Measurements from ENCODE around the gene ZBTB43. TPM values are rescaled to one million over a fixed set of nuclear protein-coding genes. Genes with fewer than 3 reads are reported as not detected.
A peak's percentile ranks its signal among the peaks of the same experiment; 100 is the strongest.

The ZBTB43 gene
- polyA plus RNA-seq, 1 donor from 2014 or later: 12.3 TPM

GRCh38 chr9:126781186-126782052 lies 23.4 kb upstream of the ZBTB43 start:
- Histone ChIP-seq H3K27me3 (ENCODE audit: insufficient read depth, low read depth, low read length) (no peaks in the 10 kb centered on the region), H3K9ac (ENCODE audit: low read length) (peak overlapping the region; percentile 16), H3K36me3 (ENCODE audit: insufficient read depth, low read length) (no peaks in the 10 kb centered on the region), H3K9me3 (ENCODE audit: low read length) (no peaks in the 10 kb centered on the region), H2AFZ (ENCODE audit: low read depth, low read length) (no peak overlapping the region), H3K79me2 (replicated peaks; ENCODE audit: insufficient read depth, low read length) (no peaks in the 10 kb centered on the region), H3K27ac (ENCODE audit: low read length) (no peak overlapping the region), H3K9me2 (ENCODE audit: insufficient read depth, low read length) (no peaks in the 10 kb centered on the region), H3K4me2 (ENCODE audit: low read length) (no peak overlapping the region), H3F3A (ENCODE audit: insufficient read depth, low read length, poor library complexity, severe bottlenecking) (no peaks in the 10 kb centered on the region), H3K4me3 (ENCODE audit: low read length) (peak overlapping the region; percentile 43), H4K20me1 (ENCODE audit: insufficient read depth) (no peaks in the 10 kb centered on the region)
- TF ChIP-seq SMC3 (conservative IDR thresholded peaks at IDR 0.05; ENCODE audit: poor library complexity) (peak; percentile 97), EP300 (conservative IDR thresholded peaks at IDR 0.05; ENCODE audit: poor library complexity, severe bottlenecking) (no peak), TAF1 (IDR thresholded peaks at IDR 0.05; ENCODE audit: low read depth) (no peak), CTCF (IDR thresholded peaks at IDR 0.05; ENCODE audit: poor library complexity, severe bottlenecking) (peak; percentile 95), RAD21 (conservative IDR thresholded peaks at IDR 0.05) (peak; percentile 99), MXI1 (conservative IDR thresholded peaks at IDR 0.05; ENCODE audit: poor library complexity, severe bottlenecking) (no peak), REST (IDR thresholded peaks at IDR 0.05; ENCODE audit: borderline replicate concordance) (no peak)

- Histone ChIP-seq H3K9me3 (ENCODE audit: low read length) (no peaks in the 10 kb centered on the region), H3K4me2 (ENCODE audit: low read length) (no peak overlapping the region), H2AFZ (ENCODE audit: low read depth, low read length) (no peak overlapping the region), H4K20me1 (ENCODE audit: insufficient read depth) (no peaks in the 10 kb centered on the region), H3K4me3 (ENCODE audit: low read length) (no peak overlapping the region), H3K9me2 (ENCODE audit: insufficient read depth, low read length) (no peaks in the 10 kb centered on the region), H3K27ac (ENCODE audit: low read length) (no peak overlapping the region), H3K27me3 (ENCODE audit: insufficient read depth, low read depth, low read length) (no peaks in the 10 kb centered on the region), H3K79me2 (replicated peaks; ENCODE audit: insufficient read depth, low read length) (no peaks in the 10 kb centered on the region), H3F3A (ENCODE audit: insufficient read depth, low read length, poor library complexity, severe bottlenecking) (no peaks in the 10 kb centered on the region), H3K9ac (ENCODE audit: low read length) (no peak overlapping the region), H3K36me3 (ENCODE audit: insufficient read depth, low read length) (no peaks in the 10 kb centered on the region)
- no peak for TF ChIP-seq MXI1 (conservative IDR thresholded peaks at IDR 0.05; ENCODE audit: poor library complexity, severe bottlenecking)
- peak; percentile 10 for TF ChIP-seq SMC3 (conservative IDR thresholded peaks at IDR 0.05; ENCODE audit: poor library complexity)
Measured at GRCh38 chr9:126782053-126782388, 22.8 kb upstream of the ZBTB43 start.

- Histone ChIP-seq H4K20me1 (ENCODE audit: insufficient read depth) (no peaks in the 10 kb centered on the region), H3K4me2 (ENCODE audit: low read length) (no peak overlapping the region), H3K9me3 (ENCODE audit: low read length) (no peaks in the 10 kb centered on the region), H3K4me3 (ENCODE audit: low read length) (no peak overlapping the region), H3F3A (ENCODE audit: insufficient read depth, low read length, poor library complexity, severe bottlenecking) (no peaks in the 10 kb centered on the region), H3K79me2 (replicated peaks; ENCODE audit: insufficient read depth, low read length) (no peaks in the 10 kb centered on the region), H3K9me2 (ENCODE audit: insufficient read depth, low read length) (no peaks in the 10 kb centered on the region), H3K27ac (ENCODE audit: low read length) (no peak overlapping the region), H3K36me3 (ENCODE audit: insufficient read depth, low read length) (no peaks in the 10 kb centered on the region), H3K27me3 (ENCODE audit: insufficient read depth, low read depth, low read length) (no peaks in the 10 kb centered on the region), H2AFZ (ENCODE audit: low read depth, low read length) (no peak overlapping the region), H3K9ac (ENCODE audit: low read length) (no peak overlapping the region)
- TF ChIP-seq CTCF (IDR thresholded peaks at IDR 0.05; ENCODE audit: poor library complexity, severe bottlenecking) (no peak), EP300 (conservative IDR thresholded peaks at IDR 0.05; ENCODE audit: poor library complexity, severe bottlenecking) (no peak), SMC3 (conservative IDR thresholded peaks at IDR 0.05; ENCODE audit: poor library complexity) (no peak), TAF1 (IDR thresholded peaks at IDR 0.05; ENCODE audit: low read depth) (no peak), REST (IDR thresholded peaks at IDR 0.05; ENCODE audit: borderline replicate concordance) (no peak), RAD21 (conservative IDR thresholded peaks at IDR 0.05) (no peak), EZH2 (IDR thresholded peaks at IDR 0.05; ENCODE audit: borderline replicate concordance, insufficient read depth, low read length, poor library complexity, severe bottlenecking) (no peak), POLR2AphosphoS5 (IDR thresholded peaks at IDR 0.05) (no peak)
Measured at GRCh38 chr9:126783949-126784348, 20.9 kb upstream of the ZBTB43 start.

Measured in neural cell (in vitro differentiated cells).